Prostate gland (tissue), 2 donors: ENCODE data around the gene SPON2.

ENCODE experiments used
- CTCF ChIP-seq, 4 experiments: fragments of 200-600 bp in 2 of 4; fragments of 450-650 bp in 2 of 4; sonication (generic) in 2 of 4; IDR thresholded peaks; 1 replicate in 3 of 4; 2 replicates in 1 of 4; pipeline ENCODE4 v1.5.1; 2016 to 2019; ENCODE audit warnings: antibody characterized with exemption in 4 of 4, mild to moderate bottlenecking in 2 of 4, moderate library complexity in 2 of 4
- POLR2A ChIP-seq: fragments of 450-650 bp; IDR thresholded peaks from one replicate; pipeline ENCODE4 v1.6.1; 2016; ENCODE audit warnings: antibody characterized with exemption, mild to moderate bottlenecking
- POLR2AphosphoS5 ChIP-seq: sonication (generic); formaldehyde crosslinking; IDR thresholded peaks from one replicate; pipeline ENCODE4 v1.6.1; 2017; ENCODE audit warnings: antibody characterized with exemption

DNA sequence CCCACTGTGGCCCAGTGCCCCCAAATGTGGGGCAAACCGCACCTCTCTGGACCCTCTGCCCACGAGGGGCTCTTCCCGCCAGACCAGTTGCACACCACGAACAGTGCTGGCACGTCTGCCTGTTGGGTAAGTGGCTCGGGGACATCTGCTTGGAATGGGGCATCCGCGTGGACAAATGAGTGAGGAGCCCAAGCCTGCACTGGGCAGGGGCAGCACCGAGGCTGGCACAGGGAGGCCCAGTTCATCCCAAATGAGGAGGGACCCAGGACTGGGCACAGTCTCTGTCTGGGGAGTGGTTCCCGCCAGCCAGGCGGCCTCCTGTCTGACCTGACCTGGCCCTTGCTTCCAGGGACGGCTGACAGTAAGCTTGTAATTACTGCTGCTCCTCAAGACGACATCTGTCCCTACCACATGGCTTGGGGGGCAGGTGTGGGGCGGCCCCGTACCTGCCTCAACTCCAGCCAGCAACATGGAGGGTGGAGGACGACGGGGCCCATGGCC, 3.2 kb downstream of the SPON2 start:
- TF ChIP-seq CTCF (IDR thresholded peaks at IDR 0.05) (no peak), POLR2A (no peak), POLR2AphosphoS5 (no peak)
